Raji (cell line): ENCODE results near the gene LRRC37B.

Experiments used
- POLR2A ChIP-seq: IDR thresholded peaks from 2 replicates; pipeline ENCODE4 v1.6.1; 2011; ENCODE audit warnings: low read depth, low read length, control low read depth; ENCODE audit not compliant: insufficient read depth

LRRC37B gene

GRCh38 chr17:32006957-32007462, at the start of gene LRRC37B:
Gene LRRC37B (plus strand): TSS chr17:32007383. CDS start chr17:32021393, 14,010 bp downstream.
- peak; percentile 61 for TF ChIP-seq POLR2A

- TF ChIP-seq POLR2A: no peak
These were observed 39.5 kb upstream of the LRRC37B start for GRCh38 chr17:31967648-31968047.

- TF ChIP-seq POLR2A: no peak
These were observed 10.2 kb upstream of the LRRC37B start for GRCh38 chr17:31997005-31997404.

GRCh38 chr17:32007463-32008298, 498 bp downstream of the LRRC37B start:
- no peak for TF ChIP-seq POLR2A

- no peak for TF ChIP-seq POLR2A
These were observed 2.0 kb downstream of the LRRC37B start for GRCh38 chr17:32009262-32009542.

- no peak for TF ChIP-seq POLR2A
These were observed 2.9 kb downstream of the LRRC37B start for GRCh38 chr17:32010114-32010513.

GRCh38 chr17:32015245-32016013, 8.2 kb downstream of the LRRC37B start:
- TF ChIP-seq POLR2A: no peak

GRCh38 chr17:32016231-32016630, 9.0 kb downstream of the LRRC37B start:
- TF ChIP-seq POLR2A: no peak

- TF ChIP-seq POLR2A: no peak
These were observed 12.0 kb downstream of the LRRC37B start for GRCh38 chr17:32019228-32019627.

GRCh38 chr17:32020943-32021614, 13.9 kb downstream of the LRRC37B start:
- no peak for TF ChIP-seq POLR2A

GRCh38 chr17:32021615-32021955, 14.4 kb downstream of the LRRC37B start:
- TF ChIP-seq POLR2A: no peak

- no peak for TF ChIP-seq POLR2A
These were observed 26.0 kb downstream of the LRRC37B start for GRCh38 chr17:32033223-32033622.

GRCh38 chr17:32099686-32100085, 92.5 kb downstream of the LRRC37B start:
- no peak for TF ChIP-seq POLR2A

GRCh38 chr17:32100971-32101631, 93.9 kb downstream of the LRRC37B start:
- no peak for TF ChIP-seq POLR2A

- TF ChIP-seq POLR2A: no peak
These were observed 95.0 kb downstream of the LRRC37B start for GRCh38 chr17:32102172-32102571.

GRCh38 chr17:32102646-32103186, 95.5 kb downstream of the LRRC37B start:
- TF ChIP-seq POLR2A: no peak
